OCI-LY1 (cell line): Measurements from ENCODE around the gene LPIN3.

Source experiments
- EZH2 ChIP-seq: fragments of 200-600 bp; sonication (generic), shearing (Covaris generic); IDR thresholded peaks from 2 replicates; pipeline ENCODE4 v1.8.0; 2017; ENCODE audit warnings: borderline replicate concordance, mixed run types, mild to moderate bottlenecking, antibody characterized with exemption, low read length, moderate library complexity, mixed read lengths
- TF ChIP-seq, protein P1 (sequence below): fragments of 200-600 bp; sonication (generic), shearing (Covaris generic); IDR thresholded peaks from 2 replicates; pipeline ENCODE4 v1.5.1; 2017; ENCODE audit warnings: mild to moderate bottlenecking, antibody characterized with exemption, low read length, moderate library complexity, mixed read lengths

DNA sequence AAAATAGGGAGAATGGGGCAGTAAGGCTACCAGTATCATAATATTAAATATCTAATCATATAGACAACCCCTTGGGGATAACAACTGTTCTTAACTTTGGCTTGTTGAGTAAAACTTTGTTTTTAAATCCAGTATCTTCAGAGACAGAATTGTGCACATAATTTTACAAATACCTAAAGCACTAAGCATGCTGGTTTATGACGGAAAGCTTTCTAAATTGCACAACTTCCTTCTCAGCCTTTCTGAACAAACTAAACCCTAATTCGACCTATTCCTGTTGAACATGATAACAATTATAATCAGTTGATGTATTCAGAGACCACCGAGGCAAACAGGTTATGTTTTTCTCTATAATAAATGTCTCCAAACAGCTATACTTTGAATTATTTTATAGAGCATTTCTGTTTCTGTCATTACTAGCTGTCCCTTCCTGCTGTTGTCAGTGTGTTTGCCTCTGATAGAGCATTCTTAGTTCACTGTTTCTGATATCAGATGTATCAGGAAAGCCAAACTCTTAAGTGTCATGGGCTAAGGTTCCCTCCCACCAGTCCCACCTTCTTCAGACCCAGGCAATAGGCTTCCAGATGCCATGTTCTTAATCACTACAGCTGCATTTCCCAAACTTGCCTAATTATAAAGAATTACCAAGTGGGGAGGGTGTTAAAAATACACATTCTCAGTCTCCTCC is 31.8 kb upstream of the LPIN3 start:
- TF ChIP-seq, protein P1, sequence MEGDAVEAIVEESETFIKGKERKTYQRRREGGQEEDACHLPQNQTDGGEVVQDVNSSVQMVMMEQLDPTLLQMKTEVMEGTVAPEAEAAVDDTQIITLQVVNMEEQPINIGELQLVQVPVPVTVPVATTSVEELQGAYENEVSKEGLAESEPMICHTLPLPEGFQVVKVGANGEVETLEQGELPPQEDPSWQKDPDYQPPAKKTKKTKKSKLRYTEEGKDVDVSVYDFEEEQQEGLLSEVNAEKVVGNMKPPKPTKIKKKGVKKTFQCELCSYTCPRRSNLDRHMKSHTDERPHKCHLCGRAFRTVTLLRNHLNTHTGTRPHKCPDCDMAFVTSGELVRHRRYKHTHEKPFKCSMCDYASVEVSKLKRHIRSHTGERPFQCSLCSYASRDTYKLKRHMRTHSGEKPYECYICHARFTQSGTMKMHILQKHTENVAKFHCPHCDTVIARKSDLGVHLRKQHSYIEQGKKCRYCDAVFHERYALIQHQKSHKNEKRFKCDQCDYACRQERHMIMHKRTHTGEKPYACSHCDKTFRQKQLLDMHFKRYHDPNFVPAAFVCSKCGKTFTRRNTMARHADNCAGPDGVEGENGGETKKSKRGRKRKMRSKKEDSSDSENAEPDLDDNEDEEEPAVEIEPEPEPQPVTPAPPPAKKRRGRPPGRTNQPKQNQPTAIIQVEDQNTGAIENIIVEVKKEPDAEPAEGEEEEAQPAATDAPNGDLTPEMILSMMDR: no peak
- TF ChIP-seq EZH2: no peak
